Aorta (tissue), 5 donors: ENCODE measurements around the gene ZSCAN5B. TPM values are rescaled to one million over a fixed set of nuclear protein-coding genes. Genes with fewer than 3 reads are reported as not detected.

ENCODE experiments used
- ATAC-seq: fragments of 200-7000 bp; cut with Tn5 transposase; one replicate; pipeline ENCODE4 v1.9.1; 2022; ENCODE audit warnings: moderate library complexity; ENCODE audit not compliant: low FRiP score
- DNase-seq, 2 donors: peaks; one replicate each; pipeline ENCODE4 v3.0.0-alpha.2; 2020
- H3K27ac ChIP-seq, 2 donors: one replicate each; pipeline ENCODE4 v1.5.1; 2013; ENCODE audit warnings: low read length in 2 of 2, mild to moderate bottlenecking in 2 of 2, moderate library complexity in 2 of 2, control low read depth in 1 of 2, inconsistent platforms in 1 of 2, low read depth in 1 of 2
- H3K27me3 ChIP-seq, 2 donors: one replicate each; pipeline ENCODE4 v1.6.1; 2013; ENCODE audit warnings: control low read depth in 1 of 2, low read length in 1 of 2, mild to moderate bottlenecking in 1 of 2, moderate library complexity in 1 of 2; ENCODE audit not compliant: insufficient read depth in 2 of 2, control insufficient read depth in 1 of 2
- H3K36me3 ChIP-seq, 2 donors: one replicate each; pipeline ENCODE4 v1.6.1; 2013; ENCODE audit warnings: control low read depth in 1 of 2, low read length in 1 of 2, mild to moderate bottlenecking in 1 of 2; ENCODE audit not compliant: insufficient read depth in 2 of 2, control insufficient read depth in 1 of 2
- H3K4me1 ChIP-seq, 2 donors: one replicate each; pipeline ENCODE4 v1.6.1; 2013; ENCODE audit warnings: low read length in 2 of 2, control low read depth in 1 of 2, mild to moderate bottlenecking in 1 of 2, moderate library complexity in 1 of 2; ENCODE audit not compliant: insufficient read depth in 2 of 2, control insufficient read depth in 1 of 2
- H3K4me3 ChIP-seq, 2 donors: one replicate each; pipeline ENCODE4 v1.5.1; 2013; ENCODE audit warnings: low read length in 2 of 2, control low read depth in 1 of 2, mild to moderate bottlenecking in 1 of 2
- H3K9me3 ChIP-seq: one replicate; pipeline ENCODE4 v1.6.1; 2013; ENCODE audit warnings: mild to moderate bottlenecking, low read length; ENCODE audit not compliant: control insufficient read depth
- WGBS, 2 donors: extraction: QIAGEN DNeasy Blood & Tissue Kit; methylation state at CpG; one replicate each; pipeline ENCODE4 v1.1.7; 2013; 5-methylcytosine and 5-hydroxymethylcytosine counted together
- intact Hi-C, 2 donors: fragments of 100-400 bp; cut with DNase I; formaldehyde crosslinking; loops; one replicate each; pipeline versions ENCODE4 v1.14.2 to v1.15.0; 2022
- polyA plus RNA-seq, 2 donors: library from polyadenylated mRNA; stranded (reverse); fragments of 200-250 nt; gene quantifications; one replicate each; pipeline ENCODE4 v1.2.3, GENCODE V29; 2013
- total RNA-seq, 2 donors: library from RNA; stranded (reverse); fragmentation: NEBNext Ultra II Directional; extraction: Animal tissue kit (Norgen Biotek cat#: 25700); gene quantifications; one replicate each; pipeline ENCODE4 v1.2.1, GENCODE V29; 2021
- donor health status: healthy with polysubstance abuse.
- donor health status: Bipolar disorder and iron deficiency.
- donor health status: DM: no; HTN: no; CAD: no.
- donor health status: DM: no; HTN: no; CAD: no.
- donor health status: DM: yes; HTN: yes; CAD: no.

Gene ZSCAN5B
- total and polyA plus RNA-seq, 4 donors, result not detected

- ATAC-seq, result no peak
- Histone ChIP-seq H3K4me1 (no peaks in the 10 kb centered on the region), H3K27me3 (no peaks in the 10 kb centered on the region), H3K4me3 (no peak overlapping the region), H3K27ac (no peak overlapping the region), H3K9me3 (no peaks in the 10 kb centered on the region), H3K36me3 (no peaks in the 10 kb centered on the region)
- no peak for DNase-seq
- WGBS, 2 donors, result 39 to 42% methylated on average over 7 of the region's 7 CpGs
- intact Hi-C loops, result no loop called here
Measured at GRCh38 chr19:56167064-56167578, 30.5 kb downstream of the ZSCAN5B start.

GRCh38 chr19:56163097-56163496 lies 34.5 kb downstream of the ZSCAN5B start:
- ATAC-seq, result no peak
- intact Hi-C loops, result no loop called here
- H3K9me3 ChIP-seq, result no peaks in the 10 kb centered on the region
- H3K4me1 ChIP-seq, result no peaks in the 10 kb centered on the region
- no peak overlapping the region for H3K27ac ChIP-seq
- no peak for DNase-seq
- H3K36me3 ChIP-seq, result peaks cover 0 to 2% of the 10 kb centered on the region in 2 donors
- 87 to 93% methylated on average over 13 of the region's 13 CpGs for WGBS, 2 donors
- H3K27me3 ChIP-seq, result no peaks in the 10 kb centered on the region
- H3K4me3 ChIP-seq, result no peak overlapping the region

DNA sequence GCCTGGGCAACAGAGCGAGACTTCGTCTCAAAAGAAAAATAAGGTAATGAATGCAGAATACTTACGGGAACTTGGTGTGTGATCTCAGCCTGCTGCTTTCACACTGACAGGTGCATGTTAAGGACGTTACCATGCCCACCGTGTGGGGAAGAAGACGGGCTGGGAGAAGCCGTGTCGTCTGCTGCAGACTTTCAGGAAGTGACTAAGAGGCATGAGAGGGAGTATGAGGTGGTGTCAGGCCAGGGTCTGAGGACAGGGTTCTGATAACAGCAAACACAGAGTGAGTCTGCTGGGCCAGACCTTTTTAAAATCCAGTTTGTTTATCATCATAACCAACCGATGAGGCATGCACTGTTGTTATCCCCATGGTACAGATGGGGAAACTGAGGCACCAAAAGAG lies 35.3 kb downstream of the ZSCAN5B start:
- ATAC-seq (no peak), DNase-seq (no peak)
- 64 to 71% methylated on average over 9 of the region's 9 CpGs for WGBS, 2 donors
- no peaks in the 10 kb centered on the region for H3K27me3 ChIP-seq
- intact Hi-C loops, result no loop called here
- H3K36me3 ChIP-seq, result peaks cover 0 to 2% of the 10 kb centered on the region in 2 donors
- no peak overlapping the region for H3K27ac ChIP-seq
- no peaks in the 10 kb centered on the region for H3K9me3 ChIP-seq
- H3K4me1 ChIP-seq, result no peaks in the 10 kb centered on the region
- H3K4me3 ChIP-seq, result no peak overlapping the region

DNA sequence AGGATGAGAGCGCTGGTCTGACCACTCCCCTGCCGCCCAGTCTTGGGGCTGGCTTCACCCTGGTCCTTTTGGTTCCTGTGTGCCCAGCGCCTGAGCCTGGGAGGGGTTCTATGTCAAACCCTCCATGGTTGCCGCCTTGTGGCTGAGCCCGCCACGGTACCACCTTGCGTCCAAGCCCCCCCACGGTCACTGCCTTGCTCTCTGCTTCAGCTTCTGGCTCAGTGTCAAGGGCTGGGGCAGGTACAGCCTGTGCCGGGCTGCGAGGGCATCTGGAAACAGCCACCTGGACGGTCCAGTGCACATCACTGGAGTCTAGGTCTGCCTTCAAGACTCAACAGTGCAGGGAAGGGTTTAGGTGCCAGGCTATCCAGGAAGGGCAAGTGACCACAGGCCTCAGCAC lies 36.0 kb downstream of the ZSCAN5B start:
- intact Hi-C loops, result no loop called here
- Histone ChIP-seq H3K4me1 (no peaks in the 10 kb centered on the region), H3K36me3 (peaks cover 0 to 2% of the 10 kb centered on the region in 2 donors), H3K27me3 (no peaks in the 10 kb centered on the region), H3K9me3 (no peaks in the 10 kb centered on the region), H3K27ac (no peak overlapping the region), H3K4me3 (no peak overlapping the region)
- WGBS, 2 donors, result 91 to 94% methylated on average over 11 of the region's 11 CpGs
- no peak for ATAC-seq
- no peak for DNase-seq

GRCh38 chr19:56159622-56160271 lies 37.8 kb downstream of the ZSCAN5B start:
- Histone ChIP-seq H3K4me3 (no peak overlapping the region), H3K4me1 (no peaks in the 10 kb centered on the region), H3K9me3 (no peaks in the 10 kb centered on the region), H3K36me3 (peaks cover 0 to 2% of the 10 kb centered on the region in 2 donors), H3K27me3 (no peaks in the 10 kb centered on the region), H3K27ac (no peak overlapping the region)
- WGBS, 2 donors, result 96 to 97% methylated on average over 65 to 69 of the region's 69 CpGs
- ATAC-seq, result no peak
- intact Hi-C loops, result no loop called here
- no peak for DNase-seq

DNA sequence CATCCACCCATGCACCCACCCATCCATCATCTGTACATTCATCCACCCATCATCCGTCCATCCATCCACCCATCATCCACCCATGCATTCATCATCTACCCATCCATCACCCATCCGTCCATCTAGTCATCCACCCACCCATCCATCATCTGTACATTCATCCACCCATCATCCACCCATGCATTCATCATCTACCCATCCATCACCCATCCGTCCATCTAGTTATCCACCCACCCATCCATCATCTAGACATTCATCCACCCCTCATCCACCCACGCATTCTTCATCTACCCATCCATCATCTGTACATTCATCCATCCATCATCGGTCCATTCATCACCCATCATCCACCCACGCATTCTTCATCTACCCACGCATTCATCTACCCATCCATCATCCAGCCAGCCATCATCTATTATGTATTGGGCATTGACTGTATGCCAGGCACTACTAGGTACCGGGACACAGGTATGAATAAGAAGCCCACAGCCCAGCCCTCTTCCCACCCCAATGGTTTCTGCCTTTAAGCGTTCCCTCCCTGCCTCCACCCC lies 38.5 kb downstream of the ZSCAN5B start:
- peaks cover 0 to 2% of the 10 kb centered on the region in 2 donors for H3K36me3 ChIP-seq
- ATAC-seq, result no peak
- intact Hi-C loops, result no loop called here
- no peak for DNase-seq
- no peak overlapping the region for H3K4me3 ChIP-seq
- H3K9me3 ChIP-seq, result no peaks in the 10 kb centered on the region
- WGBS, 2 donors, result 78 to 88% methylated on average over 9 of the region's 9 CpGs
- no peaks in the 10 kb centered on the region for H3K27me3 ChIP-seq
- no peaks in the 10 kb centered on the region for H3K4me1 ChIP-seq
- H3K27ac ChIP-seq, result no peak overlapping the region

DNA sequence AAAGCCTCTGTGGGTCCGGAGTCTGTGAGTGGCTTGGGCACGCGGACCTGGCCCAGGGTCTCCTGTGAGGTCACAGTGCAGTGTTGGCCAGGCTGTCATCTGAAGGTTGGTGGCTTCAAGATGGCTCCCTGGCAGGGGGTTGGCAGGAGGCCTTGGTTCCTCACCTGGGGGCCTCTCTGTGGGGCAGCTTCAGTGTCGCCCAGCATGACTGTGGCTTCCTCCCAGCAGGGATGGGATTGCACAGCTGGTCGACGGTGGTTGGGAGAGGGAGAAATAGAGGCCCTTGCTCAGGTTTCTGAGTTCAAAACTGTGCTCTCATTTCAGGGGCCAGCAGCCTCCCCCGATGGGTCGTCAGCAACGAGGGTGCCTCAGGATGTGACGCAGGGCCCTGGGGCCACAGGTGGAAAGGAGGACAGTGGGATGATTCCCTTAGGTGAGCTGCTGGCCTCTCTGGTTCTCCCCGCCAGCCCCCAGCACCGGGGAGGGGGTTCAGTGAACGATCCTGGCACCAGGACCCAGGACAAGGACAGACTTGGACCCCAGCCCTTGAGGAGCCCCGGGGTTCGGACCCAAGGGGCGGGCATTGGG lies 39.3 kb downstream of the ZSCAN5B start:
- intact Hi-C loops, result no loop called here
- DNase-seq (no peak), ATAC-seq (no peak)
- Histone ChIP-seq H3K9me3 (no peaks in the 10 kb centered on the region), H3K27ac (no peak overlapping the region), H3K36me3 (peaks cover 0 to 2% of the 10 kb centered on the region in 2 donors), H3K4me1 (no peaks in the 10 kb centered on the region), H3K4me3 (no peak overlapping the region), H3K27me3 (no peaks in the 10 kb centered on the region)
- 95 to 96% methylated on average over 16 of the region's 16 CpGs for WGBS, 2 donors

DNA sequence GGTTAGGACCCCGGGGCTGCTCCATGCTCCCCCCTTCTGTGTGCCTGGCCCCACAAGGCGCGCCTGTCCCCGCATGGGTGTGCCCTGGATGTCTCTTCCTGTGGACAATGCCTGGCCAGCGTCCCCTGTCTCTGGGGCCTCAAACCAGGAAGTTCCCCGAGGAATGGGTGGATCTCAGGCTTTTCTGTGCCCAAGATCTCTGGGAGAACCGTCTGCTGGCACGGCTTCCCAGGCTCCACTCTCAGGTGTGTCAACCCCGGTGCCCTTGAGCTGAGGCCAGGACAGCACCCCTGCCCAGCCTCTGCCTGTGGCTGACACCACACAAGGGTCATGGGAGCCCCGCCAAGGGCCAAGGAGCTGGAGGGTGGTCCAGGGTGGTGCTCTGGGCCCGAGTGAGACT lies 40.8 kb downstream of the ZSCAN5B start:
- Histone ChIP-seq H3K36me3 (peaks cover 0 to 2% of the 10 kb centered on the region in 2 donors), H3K27me3 (no peaks in the 10 kb centered on the region), H3K4me3 (no peak overlapping the region), H3K4me1 (no peaks in the 10 kb centered on the region), H3K27ac (no peak overlapping the region), H3K9me3 (no peaks in the 10 kb centered on the region)
- intact Hi-C loops, result no loop called here
- ATAC-seq, result no peak
- DNase-seq, result no peak
- WGBS, 2 donors, result 83 to 89% methylated on average over 11 of the region's 11 CpGs
